Measurements from ENCODE around the gene PI4KA.
"Not testable (repeated sequence)": the region's sequence is repeated elsewhere in the genome, so short reads cannot be mapped to it uniquely, and the experiment has no call there.

GRCh38 chr22:20703816-20704609 lies 154.6 kb downstream of the PI4KA start:
- TF ChIP-seq ZFP3 (CRISPR knock-in tag; IDR thresholded peaks at IDR 0.05); TOX (CRISPR knock-in tag; IDR thresholded peaks at IDR 0.05; ENCODE audit: borderline replicate concordance); ZNF70 (CRISPR knock-in tag; IDR thresholded peaks at IDR 0.05); SNAI2 (CRISPR knock-in tag; IDR thresholded peaks at IDR 0.05): not testable (repeated sequence)
- TF ChIP-seq, protein P1, sequence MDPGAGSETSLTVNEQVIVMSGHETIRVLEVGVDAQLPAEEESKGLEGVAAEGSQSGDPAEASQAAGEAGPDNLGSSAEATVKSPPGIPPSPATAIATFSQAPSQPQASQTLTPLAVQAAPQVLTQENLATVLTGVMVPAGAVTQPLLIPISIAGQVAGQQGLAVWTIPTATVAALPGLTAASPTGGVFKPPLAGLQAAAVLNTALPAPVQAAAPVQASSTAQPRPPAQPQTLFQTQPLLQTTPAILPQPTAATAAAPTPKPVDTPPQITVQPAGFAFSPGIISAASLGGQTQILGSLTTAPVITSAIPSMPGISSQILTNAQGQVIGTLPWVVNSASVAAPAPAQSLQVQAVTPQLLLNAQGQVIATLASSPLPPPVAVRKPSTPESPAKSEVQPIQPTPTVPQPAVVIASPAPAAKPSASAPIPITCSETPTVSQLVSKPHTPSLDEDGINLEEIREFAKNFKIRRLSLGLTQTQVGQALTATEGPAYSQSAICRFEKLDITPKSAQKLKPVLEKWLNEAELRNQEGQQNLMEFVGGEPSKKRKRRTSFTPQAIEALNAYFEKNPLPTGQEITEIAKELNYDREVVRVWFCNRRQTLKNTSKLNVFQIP (CRISPR knock-in tag; IDR thresholded peaks at IDR 0.05; ENCODE audit: borderline replicate concordance, low read depth) = not testable (repeated sequence)
- TF ChIP-seq, protein P2, sequence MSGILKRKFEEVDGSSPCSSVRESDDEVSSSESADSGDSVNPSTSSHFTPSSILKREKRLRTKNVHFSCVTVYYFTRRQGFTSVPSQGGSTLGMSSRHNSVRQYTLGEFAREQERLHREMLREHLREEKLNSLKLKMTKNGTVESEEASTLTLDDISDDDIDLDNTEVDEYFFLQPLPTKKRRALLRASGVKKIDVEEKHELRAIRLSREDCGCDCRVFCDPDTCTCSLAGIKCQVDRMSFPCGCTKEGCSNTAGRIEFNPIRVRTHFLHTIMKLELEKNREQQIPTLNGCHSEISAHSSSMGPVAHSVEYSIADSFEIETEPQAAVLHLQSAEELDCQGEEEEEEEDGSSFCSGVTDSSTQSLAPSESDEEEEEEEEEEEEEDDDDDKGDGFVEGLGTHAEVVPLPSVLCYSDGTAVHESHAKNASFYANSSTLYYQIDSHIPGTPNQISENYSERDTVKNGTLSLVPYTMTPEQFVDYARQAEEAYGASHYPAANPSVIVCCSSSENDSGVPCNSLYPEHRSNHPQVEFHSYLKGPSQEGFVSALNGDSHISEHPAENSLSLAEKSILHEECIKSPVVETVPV (CRISPR knock-in tag; IDR thresholded peaks at IDR 0.05) = not testable (repeated sequence)

All from SK-N-SH treated with all-trans-retinoic acid at 6 μM for 48 hours (cell line).